SK-N-SH (cell line): ENCODE data around the gene MRPL53. TPM values are rescaled to one million over a fixed set of nuclear protein-coding genes. Genes with fewer than 3 reads are reported as not detected.

Source experiments
- CTCF ChIA-PET: fragments of 300-600, 350-600 bp; formaldehyde crosslinking; extraction: SDS; loops from one replicate; lab custom pipeline; 2021; lab: Yijun Ruan, JAX
- POLR2A ChIA-PET: fragments of 350-600 bp; sonication (Branson Sonifier 250); formaldehyde crosslinking; extraction: SDS; loops from one replicate; lab custom pipeline; 2020; ENCODE audit warnings: antibody characterized with exemption, inconsistent platforms; lab: Yijun Ruan, JAX
- DNase-seq: peaks from one replicate; pipeline ENCODE4 v3.0.0; 2012
- H2AFZ ChIP-seq: fragments of 200-600 bp; sonication (generic); 2 replicates; pipeline ENCODE4 v1.8.1; 2016; ENCODE audit warnings: antibody characterized with exemption, mild to moderate bottlenecking, low read depth
- H3F3A ChIP-seq: fragments of 200-600 bp; sonication (generic); replicated peaks from 2 replicates; pipeline ENCODE3; 2016; ENCODE audit warnings: antibody characterized with exemption, mild to moderate bottlenecking; ENCODE audit not compliant: insufficient read depth
- H3K27ac ChIP-seq, 2 experiments: fragments of 200-500 bp in 1 of 2; fragments of 200-600 bp in 1 of 2; sonication (Bioruptor generic) in 1 of 2; sonication (generic), shearing (Covaris generic) in 1 of 2; 2 replicates each; pipeline versions ENCODE4 v1.5.1 to v1.6.1; 2014 to 2016; ENCODE audit warnings: low read depth in 2 of 2, inconsistent platforms in 1 of 2, low read length in 1 of 2, mild to moderate bottlenecking in 1 of 2, mixed read lengths in 1 of 2
- H3K27me3 ChIP-seq: fragments of 200-600 bp; sonication (generic), shearing (Covaris generic); 2 replicates; pipeline ENCODE4 v1.6.1; 2016; ENCODE audit warnings: mixed run types; ENCODE audit not compliant: insufficient read depth
- H3K36me3 ChIP-seq, 2 experiments: fragments of 200-500 bp in 1 of 2; fragments of 200-600 bp in 1 of 2; sonication (Bioruptor generic) in 1 of 2; sonication (generic) in 1 of 2; replicated peaks in 1 of 2; 2 replicates each; pipeline versions ENCODE3 to v1.5.1; 2014 to 2016; ENCODE audit warnings: low read length in 1 of 2, mild to moderate bottlenecking in 1 of 2; ENCODE audit not compliant: insufficient read depth in 2 of 2, control insufficient read depth in 1 of 2
- H3K4me1 ChIP-seq, 2 experiments: fragments of 200-500 bp in 1 of 2; fragments of 200-600 bp in 1 of 2; sonication (Bioruptor generic) in 1 of 2; sonication (generic), shearing (Covaris generic) in 1 of 2; 2 replicates each; pipeline versions ENCODE4 v1.5.1 to v1.6.1; 2014 to 2016; ENCODE audit warnings: low read depth in 1 of 2, low read length in 1 of 2, mixed run types in 1 of 2; ENCODE audit not compliant: insufficient read depth in 2 of 2, control insufficient read depth in 1 of 2
- H3K4me2 ChIP-seq: fragments of 200-600 bp; sonication (generic), shearing (Covaris generic); 2 replicates; pipeline ENCODE4 v1.6.1; 2017; ENCODE audit warnings: mixed run types
- H3K4me3 ChIP-seq, 2 experiments: fragments of 200-500 bp in 1 of 2; fragments of 200-600 bp in 1 of 2; sonication (Bioruptor generic) in 1 of 2; sonication (generic), shearing (Covaris generic) in 1 of 2; 2 replicates each; pipeline versions ENCODE4 v1.5.1 to v1.8.1; 2014 to 2016; ENCODE audit warnings: low read depth in 2 of 2, inconsistent platforms in 1 of 2, low read length in 1 of 2, mild to moderate bottlenecking in 1 of 2, mixed read lengths in 1 of 2, moderate library complexity in 1 of 2
- H3K79me2 ChIP-seq: fragments of 200-600 bp; sonication (generic); 2 replicates; pipeline ENCODE4 v1.8.1; 2017; ENCODE audit warnings: mild to moderate bottlenecking; ENCODE audit not compliant: insufficient read depth
- H3K9ac ChIP-seq: fragments of 200-600 bp; sonication (generic); 2 replicates; pipeline ENCODE4 v1.6.1; 2017; ENCODE audit warnings: mixed run types
- H3K9me2 ChIP-seq: fragments of 200-600 bp; sonication (generic); 2 replicates; pipeline ENCODE4 v1.6.1; 2017; ENCODE audit warnings: mixed run types
- H3K9me3 ChIP-seq: fragments of 200-600 bp; sonication (generic); 2 replicates; pipeline ENCODE4 v1.6.1; 2017; ENCODE audit warnings: mixed run types, mild to moderate bottlenecking, moderate library complexity
- H4K20me1 ChIP-seq: fragments of 200-600 bp; sonication (generic); 2 replicates; pipeline ENCODE4 v1.6.1; 2017; ENCODE audit warnings: mild to moderate bottlenecking, mixed run types; ENCODE audit not compliant: insufficient read depth
- CTCF ChIP-seq: fragments of 200-600 bp; sonication (generic); IDR thresholded peaks from 2 replicates; pipeline ENCODE4 v1.6.1; 2017; ENCODE audit warnings: antibody characterized with exemption, mild to moderate bottlenecking, moderate library complexity
- ELF1 ChIP-seq: IDR thresholded peaks from 2 replicates; pipeline ENCODE4 v1.4.0; 2012
- FOXM1 ChIP-seq: IDR thresholded peaks from 2 replicates; pipeline ENCODE4 v1.4.0; 2012; ENCODE audit warnings: low read depth, mild to moderate bottlenecking
- GABPA ChIP-seq: IDR thresholded peaks from 2 replicates; pipeline ENCODE4 v1.4.0; 2012; ENCODE audit warnings: low read depth, mild to moderate bottlenecking
- MAX ChIP-seq: IDR thresholded peaks from 2 replicates; pipeline ENCODE4 v1.4.0; 2012; ENCODE audit warnings: low read depth
- NRF1 ChIP-seq: IDR thresholded peaks from 2 replicates; pipeline ENCODE4 v1.6.1; 2012; ENCODE audit warnings: low read depth, mild to moderate bottlenecking, low read length
- RAD21 ChIP-seq: IDR thresholded peaks from 2 replicates; pipeline ENCODE4 v1.6.1; 2012; ENCODE audit warnings: mild to moderate bottlenecking, low read length
- RCOR1 ChIP-seq: fragments of 150-350 bp; IDR thresholded peaks from 2 replicates; pipeline ENCODE4 v1.6.1; 2017; ENCODE audit warnings: antibody characterized with exemption, low read length
- REST ChIP-seq: IDR thresholded peaks from 2 replicates; pipeline ENCODE4 v1.6.1; 2012; ENCODE audit warnings: mild to moderate bottlenecking, low read depth, low read length, moderate library complexity
- SIN3A ChIP-seq: IDR thresholded peaks from 2 replicates; pipeline ENCODE4 v1.6.1; 2012; ENCODE audit warnings: low read depth, mild to moderate bottlenecking, low read length, moderate library complexity, borderline replicate concordance
- TAF1 ChIP-seq: IDR thresholded peaks from 2 replicates; pipeline ENCODE4 v1.6.1; 2012; ENCODE audit warnings: low read depth, mild to moderate bottlenecking, low read length, moderate library complexity, borderline replicate concordance
- TCF12 ChIP-seq: IDR thresholded peaks from 2 replicates; pipeline ENCODE4 v1.4.0; 2012
- TEAD4 ChIP-seq: IDR thresholded peaks from 2 replicates; pipeline ENCODE4 v1.4.0; 2012; ENCODE audit warnings: mild to moderate bottlenecking, borderline replicate concordance; ENCODE audit not compliant: insufficient read depth
- USF1 ChIP-seq: IDR thresholded peaks from 2 replicates; pipeline ENCODE4 v1.4.0; 2012; ENCODE audit warnings: low read depth, borderline replicate concordance
- polyA plus RNA-seq, 3 experiments: library from polyadenylated mRNA; depleted of rRNA; stranded (reverse); fragments of >200 nt; gene quantifications; 2 replicates each; pipeline ENCODE4 v1.2.3, GENCODE V29; 2012

MRPL53 gene
- polyA plus RNA-seq, 1 of the 3 experiments (the other 2 are of a cell fraction): 95.0 TPM

GRCh38 chr2:74500578-74500946 lies 28.1 kb upstream of the MRPL53 start:
- H3K4me3 ChIP-seq: no peak overlapping the region
- H3K79me2 ChIP-seq: peaks cover under 1% of the 10 kb centered on the region; the same call in 1 of the 2 replicates
- no peak overlapping the region for H3K9ac ChIP-seq
- no peaks in the 10 kb centered on the region for H3K27me3 ChIP-seq
- no peak overlapping the region for H3K4me2 ChIP-seq
- DNase-seq: no peak
- H3K27ac ChIP-seq: peak overlapping the region in 1 of 2 experiments; percentile 76; a peak in 2 of 4 replicates
- H2AFZ ChIP-seq: no peak overlapping the region
- H3K9me2 ChIP-seq: no peaks in the 10 kb centered on the region
- H3F3A ChIP-seq: peaks cover 6% of the 10 kb centered on the region
- H3K9me3 ChIP-seq: no peaks in the 10 kb centered on the region
- CTCF ChIA-PET: interaction anchor here (0.8 to 3.7 kb wide), 6 partner anchors 12 to 86 kb away, joined by 3 to 21 read pairs (median 11); partner anchors contain the start of genes CCDC142 and TTC31
- no peaks in the 10 kb centered on the region for H4K20me1 ChIP-seq
- TF ChIP-seq SIN3A: no peak
- no peak for TF ChIP-seq FOXM1
- TF ChIP-seq MAX: no peak
- no peak for TF ChIP-seq USF1
- no peak for TF ChIP-seq REST
- TF ChIP-seq NRF1: no peak
- no peak for TF ChIP-seq RAD21
- no peak for TF ChIP-seq RCOR1
- TF ChIP-seq TAF1: no peak
- no peak for TF ChIP-seq TCF12
- no peak for TF ChIP-seq CTCF
- no peak for TF ChIP-seq ELF1
- TF ChIP-seq GABPA: no peak
- no peak for TF ChIP-seq TEAD4
- H3K36me3 ChIP-seq: peaks cover 9 to 12% of the 10 kb centered on the region in 2 experiments
- peaks cover 3 to 27% of the 10 kb centered on the region in 2 experiments; a peak in 1 of 4 replicates for H3K4me1 ChIP-seq
- POLR2A ChIA-PET: interaction anchor here (1.0 to 3.1 kb wide), 11 partner anchors 8 to 87 kb away, joined by 3 to 19 read pairs (median 6); partner anchors contain the start of genes AUP1, CCDC142, HTRA2 and MRPL53
